Activated B cell treated with CpG ODN at 0.5 μM for 24 hours (primary cell): Measurements from ENCODE around the gene ZNF276. TPM values are rescaled to one million over a fixed set of nuclear protein-coding genes. Genes with fewer than 3 reads are reported as not detected.
"Not testable (repeated sequence)": the region's sequence is repeated elsewhere in the genome, so short reads cannot be mapped to it uniquely, and the experiment has no call there.

Experiments used
- ATAC-seq: fragments of 200-7000 bp; cut with Tn5 transposase; one replicate; pipeline ENCODE4 v1.10.0; 2021; ENCODE audit warnings: low read depth, mild to moderate bottlenecking, moderate library complexity
- CTCF ChIA-PET: fragments of 350-600 bp; sonication (Branson Sonifier 250); formaldehyde crosslinking; loops from one replicate; lab custom pipeline; 2021; ENCODE audit warnings: antibody characterized with exemption; lab: Charles Lee
- POLR2A ChIA-PET: fragments of 350-600 bp; sonication (Branson Sonifier 250); formaldehyde crosslinking; loops from one replicate; lab custom pipeline; 2021; ENCODE audit warnings: antibody characterized with exemption; lab: Charles Lee
- DNase-seq: peaks from one replicate; pipeline ENCODE4 v3.0.0; 2022
- H3K27ac Mint-ChIP-seq: one replicate; pipeline ENCODE4 v1.8.0; 2020; ENCODE audit warnings: mixed read lengths
- H3K27me3 Mint-ChIP-seq: one replicate; pipeline ENCODE4 v1.8.0; 2021; ENCODE audit warnings: mixed read lengths
- H3K36me3 Mint-ChIP-seq: one replicate; pipeline ENCODE4 v1.8.0; 2021; ENCODE audit warnings: low read depth, mixed read lengths
- H3K4me1 Mint-ChIP-seq: one replicate; pipeline ENCODE4 v1.8.0; 2021; ENCODE audit warnings: mixed read lengths
- H3K4me3 Mint-ChIP-seq: one replicate; pipeline ENCODE4 v1.8.0; 2020; ENCODE audit warnings: mild to moderate bottlenecking, mixed read lengths
- H3K9me3 Mint-ChIP-seq: one replicate; pipeline ENCODE4 v1.8.0; 2020; ENCODE audit warnings: mixed read lengths
- CTCF ChIP-seq: fragments of 200-600 bp; IDR thresholded peaks from one replicate; pipeline ENCODE4 v1.8.0; 2022; ENCODE audit warnings: antibody characterized with exemption, mild to moderate bottlenecking
- intact Hi-C: fragments of 100-400 bp; cut with micrococcal nuclease; formaldehyde crosslinking; loops from one replicate; pipeline ENCODE4 v1.15.1; 2024
- total RNA-seq: library from RNA; stranded (reverse); gene quantifications from 2 replicates; pipeline ENCODE4 v1.2.3, GENCODE V29; 2022

The ZNF276 gene
- total RNA-seq, 1 donor from 2014 or later = 52.0 TPM

- Mint-ChIP-seq H3K4me3 (no peak overlapping the region), H3K27ac (no peak overlapping the region), H3K9me3 (no peaks in the 10 kb centered on the region), H3K36me3 (peaks cover 30% of the 10 kb centered on the region), H3K4me1 (peaks cover 27% of the 10 kb centered on the region), H3K27me3 (no peaks in the 10 kb centered on the region)
- ATAC-seq (no peak), DNase-seq (no peak)
- intact Hi-C loops = no loop called here
- ChIA-PET CTCF (no interaction called here), POLR2A (interaction anchor here (1.0 kb wide), 1 partner anchor 9 kb away, joined by 7 read pairs; no protein-coding TSS in a partner anchor)
- no peak for TF ChIP-seq CTCF
Measured at GRCh38 chr16:89696670-89697128, 24.6 kb upstream of the ZNF276 start.

DNA sequence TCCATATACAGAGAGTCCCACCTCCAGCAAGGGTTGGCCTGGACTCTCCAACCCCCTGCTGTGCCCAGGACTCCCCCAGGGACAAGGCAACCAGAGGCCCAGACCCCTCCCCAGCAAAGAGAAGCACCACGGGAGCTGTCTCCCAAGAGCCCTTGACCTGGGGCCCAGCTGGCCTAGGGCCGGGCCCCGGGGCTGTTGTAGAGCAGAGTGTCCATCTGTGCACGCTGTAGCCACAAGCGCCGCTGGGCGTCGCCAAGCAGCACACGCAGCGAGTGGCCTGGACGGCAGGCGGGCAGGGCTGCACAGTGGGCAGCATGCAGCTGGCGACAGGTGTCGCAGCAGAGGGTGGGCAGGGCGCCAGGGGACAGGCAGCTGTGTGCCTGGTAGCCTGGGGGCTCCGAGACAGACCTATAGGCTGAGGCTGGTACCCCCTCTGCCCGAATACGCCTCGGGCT, 24.1 kb upstream of the ZNF276 start:
- H3K27me3 Mint-ChIP-seq = no peaks in the 10 kb centered on the region
- no peaks in the 10 kb centered on the region for H3K9me3 Mint-ChIP-seq
- DNase-seq (no peak), ATAC-seq (no peak)
- peaks cover 29% of the 10 kb centered on the region for H3K4me1 Mint-ChIP-seq
- TF ChIP-seq CTCF = no peak
- H3K4me3 Mint-ChIP-seq = no peak overlapping the region
- H3K27ac Mint-ChIP-seq = no peak overlapping the region
- intact Hi-C loops = no loop called here
- peaks cover 27% of the 10 kb centered on the region for H3K36me3 Mint-ChIP-seq
- ChIA-PET POLR2A (interaction anchor here (1.6 kb wide), 1 partner anchor 11 kb away, joined by 7 read pairs; the partner anchor contains the start of gene CDK10), CTCF (no interaction called here)

DNA sequence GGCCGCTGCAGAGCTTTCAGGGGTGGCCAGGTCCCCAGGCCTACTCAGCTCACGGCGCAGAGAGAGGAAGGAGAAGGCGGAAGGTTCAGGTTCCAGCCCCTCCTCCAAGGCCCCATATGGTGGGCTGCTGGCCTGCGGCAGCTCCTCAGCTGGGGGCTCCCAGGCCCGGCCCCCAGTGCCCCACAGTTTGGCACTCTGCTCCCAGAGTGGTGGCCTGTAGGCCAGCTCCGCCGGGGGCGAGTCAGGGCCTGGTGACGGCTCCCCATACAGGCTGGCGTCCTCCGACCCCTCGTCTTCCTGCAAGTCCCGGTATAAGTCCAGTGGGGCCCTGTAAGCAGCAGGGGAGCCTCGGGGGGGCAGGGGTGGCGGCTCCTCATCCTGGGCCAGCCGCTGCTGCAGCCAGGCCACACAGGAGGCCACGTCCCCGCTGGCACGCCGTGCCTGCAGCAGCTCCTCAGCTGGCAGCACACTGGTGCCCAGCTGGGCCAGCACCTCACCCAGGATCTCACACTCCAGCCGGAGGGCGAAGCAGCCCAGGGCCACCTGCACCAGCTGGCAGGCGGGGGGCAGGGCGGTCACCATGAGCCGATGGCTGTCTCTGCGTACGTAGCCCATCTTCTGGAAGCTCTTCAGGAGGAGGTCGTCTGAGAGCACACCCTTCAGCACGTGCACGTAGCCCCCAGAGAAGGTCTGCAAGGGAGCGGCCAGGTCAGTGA, 23.6 kb upstream of the ZNF276 start:
- Mint-ChIP-seq H3K4me1 (peaks cover 34% of the 10 kb centered on the region), H3K4me3 (no peak overlapping the region), H3K36me3 (peaks cover 25% of the 10 kb centered on the region), H3K9me3 (no peaks in the 10 kb centered on the region), H3K27me3 (no peaks in the 10 kb centered on the region), H3K27ac (no peak overlapping the region)
- no peak for TF ChIP-seq CTCF
- no peak for DNase-seq
- POLR2A ChIA-PET = interaction anchor here (1.5 to 1.6 kb wide), 2 partner anchors 11 to 23 kb away, joined by 4 to 7 read pairs; partner anchors contain the start of genes CDK10 and VPS9D1
- no peak for ATAC-seq
- CTCF ChIA-PET = interaction anchor here (3.6 kb wide), 1 partner anchor 96 kb away, joined by 30 read pairs; no protein-coding TSS in a partner anchor
- intact Hi-C loops = no loop called here

GRCh38 chr16:89698717-89699116, 22.6 kb upstream of the ZNF276 start:
- ATAC-seq, H3K9me3 Mint-ChIP-seq, intact Hi-C loops, H3K4me3 Mint-ChIP-seq, H3K27me3 Mint-ChIP-seq, DNase-seq, H3K27ac Mint-ChIP-seq: not testable (repeated sequence)
- Mint-ChIP-seq H3K36me3 (peaks cover 18% of the 10 kb centered on the region), H3K4me1 (peaks cover 31% of the 10 kb centered on the region)
- CTCF ChIA-PET = interaction anchor here (3.6 to 3.7 kb wide), 2 partner anchors 95 to 162 kb away, joined by 27 to 30 read pairs; no protein-coding TSS in a partner anchor
- POLR2A ChIA-PET = interaction anchor here (0.7 to 1.6 kb wide), 3 partner anchors 12 to 42 kb away, joined by 3 to 7 read pairs (median 4); partner anchors contain the start of genes CDK10 and VPS9D1

DNA sequence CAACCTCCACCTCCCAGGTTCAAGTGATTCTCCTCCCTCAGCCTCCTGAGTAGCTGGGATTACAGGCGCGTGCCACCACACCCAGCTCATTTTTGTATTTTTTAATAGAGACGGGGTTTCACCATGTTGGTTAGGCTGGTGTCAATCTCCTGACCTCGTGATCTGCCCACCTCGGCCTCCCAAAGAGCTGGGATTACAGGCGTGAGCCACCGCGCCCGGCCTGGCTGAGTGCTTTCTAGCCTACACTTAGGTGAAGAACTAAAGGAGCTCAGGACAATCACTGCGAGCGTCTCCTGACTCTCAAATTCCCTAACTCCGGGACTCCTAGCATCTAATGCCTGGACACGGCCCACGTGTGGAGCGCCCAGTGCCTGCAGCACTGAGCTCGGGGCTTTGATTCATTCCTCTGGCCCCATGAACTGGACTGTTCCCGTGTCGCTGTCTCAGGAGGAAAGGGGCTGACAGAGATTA, 21.7 kb upstream of the ZNF276 start:
- peaks cover 27% of the 10 kb centered on the region for H3K4me1 Mint-ChIP-seq
- POLR2A ChIA-PET = interaction anchor here (0.6 to 2.7 kb wide), 9 partner anchors 10 to 897 kb away, joined by 3 to 38 read pairs (median 5); partner anchors contain the start of genes CDK10, FANCA and TCF25
- H3K36me3 Mint-ChIP-seq = peaks cover 14% of the 10 kb centered on the region
- ATAC-seq, H3K9me3 Mint-ChIP-seq, H3K27me3 Mint-ChIP-seq, DNase-seq: not testable (repeated sequence)
- CTCF ChIA-PET = interaction anchor here (0.8 to 3.7 kb wide), 8 partner anchors 13 to 210 kb away, joined by 3 to 30 read pairs (median 4); partner anchors contain the start of genes CDK10, CHMP1A and SPATA33
- H3K4me3 Mint-ChIP-seq = peak overlapping the region; percentile 83
- intact Hi-C loops = loop anchor here (1.0 kb wide), 3 partner anchors 13 to 161 kb away; partner anchors contain the start of genes CDK10 and ZNF276
- H3K27ac Mint-ChIP-seq = peak overlapping the region; percentile 74
